ENCODE measurements around the gene ZSCAN21.

Gene ZSCAN21

DNA sequence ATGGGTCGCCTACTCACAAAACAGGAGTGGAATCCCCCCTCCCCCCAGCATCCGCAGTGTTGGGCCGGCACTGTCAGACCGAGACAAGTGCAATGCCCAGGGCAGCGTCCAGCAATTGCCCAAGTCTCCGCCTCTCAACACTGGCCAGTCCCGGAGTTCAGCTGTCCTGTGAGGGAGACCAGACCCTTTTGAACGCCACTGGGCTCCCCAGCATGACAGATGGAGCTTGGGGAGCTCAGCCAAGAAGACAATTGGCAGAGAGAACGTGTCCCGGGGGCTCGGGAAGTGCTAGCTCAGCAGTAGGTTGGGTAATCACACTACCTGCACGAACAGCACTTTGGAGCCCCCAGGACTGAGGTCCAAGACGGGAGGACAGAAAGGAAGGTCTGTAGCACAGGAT lies 43.9 kb downstream of the ZSCAN21 start:
- Histone ChIP-seq H3K79me2 (peaks cover 2% of the 10 kb centered on the region), H3K36me3 (ENCODE audit: control insufficient read depth, insufficient read depth, low read length) (no peaks in the 10 kb centered on the region), H3K4me1 (peaks cover 4% of the 10 kb centered on the region), H3K4me2 (ENCODE audit: low read length) (no peak overlapping the region), H3K9me3 (ENCODE audit: control insufficient read depth, low read length) (no peaks in the 10 kb centered on the region), H3K4me3 (ENCODE audit: low read depth, low read length) (no peak overlapping the region), H3K9ac (no peak overlapping the region), H2AFZ (no peak overlapping the region), H3K27ac (no peak overlapping the region), H3K27me3 (ENCODE audit: control insufficient read depth, insufficient read depth, low read length) (no peaks in the 10 kb centered on the region)
- TF ChIP-seq, protein P1, sequence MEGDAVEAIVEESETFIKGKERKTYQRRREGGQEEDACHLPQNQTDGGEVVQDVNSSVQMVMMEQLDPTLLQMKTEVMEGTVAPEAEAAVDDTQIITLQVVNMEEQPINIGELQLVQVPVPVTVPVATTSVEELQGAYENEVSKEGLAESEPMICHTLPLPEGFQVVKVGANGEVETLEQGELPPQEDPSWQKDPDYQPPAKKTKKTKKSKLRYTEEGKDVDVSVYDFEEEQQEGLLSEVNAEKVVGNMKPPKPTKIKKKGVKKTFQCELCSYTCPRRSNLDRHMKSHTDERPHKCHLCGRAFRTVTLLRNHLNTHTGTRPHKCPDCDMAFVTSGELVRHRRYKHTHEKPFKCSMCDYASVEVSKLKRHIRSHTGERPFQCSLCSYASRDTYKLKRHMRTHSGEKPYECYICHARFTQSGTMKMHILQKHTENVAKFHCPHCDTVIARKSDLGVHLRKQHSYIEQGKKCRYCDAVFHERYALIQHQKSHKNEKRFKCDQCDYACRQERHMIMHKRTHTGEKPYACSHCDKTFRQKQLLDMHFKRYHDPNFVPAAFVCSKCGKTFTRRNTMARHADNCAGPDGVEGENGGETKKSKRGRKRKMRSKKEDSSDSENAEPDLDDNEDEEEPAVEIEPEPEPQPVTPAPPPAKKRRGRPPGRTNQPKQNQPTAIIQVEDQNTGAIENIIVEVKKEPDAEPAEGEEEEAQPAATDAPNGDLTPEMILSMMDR (IDR thresholded peaks at IDR 0.05), result no peak

DNA sequence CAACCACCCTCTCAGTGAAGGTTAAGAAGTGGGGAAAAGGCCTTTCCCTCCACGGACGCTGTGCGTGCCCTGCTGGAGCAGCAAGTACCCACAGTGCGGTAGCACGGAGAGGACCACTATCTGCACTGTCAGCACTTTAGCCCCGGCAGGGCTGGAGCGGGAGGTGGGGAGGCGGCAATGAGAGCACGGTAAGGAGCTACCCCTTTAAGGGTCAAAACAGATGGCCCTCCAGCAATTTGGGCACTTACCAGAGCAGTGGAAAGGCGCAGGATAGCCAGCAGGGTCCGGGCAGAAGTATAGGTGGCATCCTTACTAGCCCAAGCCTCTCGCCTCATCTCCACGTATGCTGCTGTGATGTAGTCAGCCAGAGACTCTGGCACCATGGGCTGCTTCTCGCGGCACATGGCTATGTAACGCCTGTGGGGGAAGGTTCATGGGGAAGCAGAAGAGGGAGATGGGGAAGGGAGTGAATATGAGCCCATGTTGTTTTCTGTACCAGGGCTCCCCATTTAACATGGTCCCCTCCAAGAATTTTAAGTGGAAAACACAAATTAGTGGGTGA lies 44.4 kb downstream of the ZSCAN21 start:
- Histone ChIP-seq H3K27me3 (ENCODE audit: control insufficient read depth, insufficient read depth, low read length) (no peaks in the 10 kb centered on the region), H2AFZ (no peak overlapping the region), H3K4me1 (peaks cover 4% of the 10 kb centered on the region), H3K9ac (no peak overlapping the region), H3K36me3 (ENCODE audit: control insufficient read depth, insufficient read depth, low read length) (no peaks in the 10 kb centered on the region), H3K79me2 (peaks cover 2% of the 10 kb centered on the region), H3K4me3 (ENCODE audit: low read depth, low read length) (no peak overlapping the region), H3K4me2 (ENCODE audit: low read length) (no peak overlapping the region), H3K27ac (no peak overlapping the region), H3K9me3 (ENCODE audit: control insufficient read depth, low read length) (no peaks in the 10 kb centered on the region)
- TF ChIP-seq, protein P1 (IDR thresholded peaks at IDR 0.05), result no peak

DNA sequence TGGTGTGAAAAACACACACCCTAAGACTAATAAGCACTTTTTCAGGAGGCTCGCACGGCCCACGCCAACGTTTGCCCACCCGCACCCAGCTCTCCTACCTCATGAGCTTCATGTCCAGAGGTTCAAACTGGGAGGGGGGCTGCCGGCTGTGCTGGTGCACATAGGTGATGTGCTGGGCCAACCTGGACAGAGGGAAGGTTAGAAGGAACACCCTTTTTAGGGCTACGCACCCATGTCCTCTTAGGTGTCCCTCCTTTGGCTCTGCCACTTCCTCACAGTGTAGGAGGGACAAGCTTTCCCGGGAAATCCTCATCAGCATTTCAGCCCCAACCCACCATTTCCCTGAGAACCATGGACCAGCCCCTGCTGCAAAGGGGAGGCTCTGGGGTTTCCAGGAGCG lies 45.7 kb downstream of the ZSCAN21 start:
- H3K79me2 ChIP-seq, result peaks cover 2% of the 10 kb centered on the region
- no peak overlapping the region for H3K4me2 ChIP-seq (ENCODE audit: low read length)
- H3K27me3 ChIP-seq (ENCODE audit: control insufficient read depth, insufficient read depth, low read length), result no peaks in the 10 kb centered on the region
- no peaks in the 10 kb centered on the region for H3K36me3 ChIP-seq (ENCODE audit: control insufficient read depth, insufficient read depth, low read length)
- TF ChIP-seq, protein P1 (IDR thresholded peaks at IDR 0.05), result no peak
- no peak overlapping the region for H3K27ac ChIP-seq
- no peak overlapping the region for H3K9ac ChIP-seq
- H3K9me3 ChIP-seq (ENCODE audit: control insufficient read depth, low read length), result no peaks in the 10 kb centered on the region
- H3K4me1 ChIP-seq, result peaks cover 5% of the 10 kb centered on the region
- no peak overlapping the region for H3K4me3 ChIP-seq (ENCODE audit: low read depth, low read length)
- H2AFZ ChIP-seq, result no peak overlapping the region

DNA sequence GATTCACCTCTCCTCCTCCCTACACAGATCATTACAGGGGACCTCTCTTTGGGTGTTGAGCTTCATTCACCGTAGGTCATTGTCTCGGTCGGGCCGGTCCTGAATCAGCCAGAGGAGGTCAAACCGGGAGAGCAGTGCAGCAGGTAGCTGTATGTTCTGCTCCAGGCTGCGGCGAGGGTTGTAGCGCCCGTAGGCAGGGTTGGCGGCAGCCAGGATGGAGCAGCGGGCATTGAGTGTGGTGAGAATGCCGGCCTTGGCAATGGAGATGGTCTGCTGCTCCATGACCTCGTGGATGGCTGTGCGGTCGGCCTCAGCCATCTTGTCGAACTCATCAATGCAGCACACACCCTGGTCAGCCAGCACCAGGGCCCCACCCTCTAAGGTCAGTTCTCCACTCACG lies 46.1 kb downstream of the ZSCAN21 start:
- Histone ChIP-seq H3K4me2 (ENCODE audit: low read length) (no peak overlapping the region), H3K9me3 (ENCODE audit: control insufficient read depth, low read length) (no peaks in the 10 kb centered on the region), H3K4me1 (peaks cover 5% of the 10 kb centered on the region), H3K9ac (no peak overlapping the region), H3K27ac (no peak overlapping the region), H3K79me2 (peaks cover 2% of the 10 kb centered on the region), H2AFZ (no peak overlapping the region), H3K27me3 (ENCODE audit: control insufficient read depth, insufficient read depth, low read length) (no peaks in the 10 kb centered on the region), H3K36me3 (ENCODE audit: control insufficient read depth, insufficient read depth, low read length) (no peaks in the 10 kb centered on the region), H3K4me3 (ENCODE audit: low read depth, low read length) (no peak overlapping the region)
- TF ChIP-seq, protein P1 (IDR thresholded peaks at IDR 0.05), result no peak

DNA sequence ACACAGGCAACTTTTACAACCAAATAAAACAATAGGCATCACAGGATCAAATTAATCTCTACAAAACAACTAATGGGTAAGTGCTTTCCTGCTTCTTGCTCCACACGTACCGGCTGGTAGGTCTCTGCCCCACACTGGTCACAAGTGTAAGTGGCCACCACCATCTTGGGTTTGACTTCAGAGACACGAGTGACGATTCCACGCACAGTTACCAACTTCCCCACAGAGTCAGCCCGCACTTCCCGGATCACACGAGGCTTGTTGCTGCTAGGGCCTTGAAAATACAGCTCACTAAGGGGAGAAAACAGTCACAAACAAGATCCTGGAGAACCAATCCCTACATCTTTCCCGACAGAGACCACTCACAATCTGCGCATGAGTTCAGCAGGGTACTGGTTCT lies 49.3 kb downstream of the ZSCAN21 start:
- TF ChIP-seq, protein P1 (IDR thresholded peaks at IDR 0.05), result no peak
- H3K4me2 ChIP-seq (ENCODE audit: low read length), result no peak overlapping the region
- no peaks in the 10 kb centered on the region for H3K27me3 ChIP-seq (ENCODE audit: control insufficient read depth, insufficient read depth, low read length)
- no peak overlapping the region for H3K27ac ChIP-seq
- H3K9me3 ChIP-seq (ENCODE audit: control insufficient read depth, low read length), result no peaks in the 10 kb centered on the region
- peaks cover 2% of the 10 kb centered on the region for H3K79me2 ChIP-seq
- no peak overlapping the region for H3K4me3 ChIP-seq (ENCODE audit: low read depth, low read length)
- H3K36me3 ChIP-seq (ENCODE audit: control insufficient read depth, insufficient read depth, low read length), result no peaks in the 10 kb centered on the region
- H3K4me1 ChIP-seq, result peaks cover 5% of the 10 kb centered on the region
- no peak overlapping the region for H2AFZ ChIP-seq
- no peak overlapping the region for H3K9ac ChIP-seq

Data from parathyroid adenoma (tissue), 2 donors.